Motor neuron (in vitro differentiated cells): Measurements from ENCODE around the gene GALK2. TPM values are rescaled to one million over a fixed set of nuclear protein-coding genes. Genes with fewer than 3 reads are reported as not detected.
A peak's percentile ranks its signal among the peaks of the same experiment; 100 is the strongest.
"Not testable (repeated sequence)": the region's sequence is repeated elsewhere in the genome, so short reads cannot be mapped to it uniquely, and the experiment has no call there.

Experiments used
- ATAC-seq, 8 experiments: fragments of 200-7000 bp; cut with Tn5 transposase; replicated peaks in 6 of 8; 2 replicates each; pipeline ENCODE4 v1.8.0; 2021; ENCODE audit warnings: mild to moderate bottlenecking in 8 of 8, moderate library complexity in 8 of 8
- H3K27ac ChIP-seq, 2 donors: fragments of 250-450 bp; sonication (Bioruptor Pico); 2 replicates each; pipeline ENCODE4 v1.9.0; 2021; ENCODE audit warnings: antibody characterized with exemption in 2 of 2, mild to moderate bottlenecking in 2 of 2, moderate library complexity in 1 of 2
- H3K4me1 ChIP-seq, 2 donors: fragments of 250-450 bp; sonication (Bioruptor Pico); replicated peaks in 1 of 2; 2 replicates each; pipeline ENCODE4 v1.6.1; 2021; ENCODE audit warnings: antibody characterized with exemption in 2 of 2, mild to moderate bottlenecking in 2 of 2, moderate library complexity in 1 of 2
- H3K4me3 ChIP-seq, 5 donors: fragments of 250-450 bp; sonication (Bioruptor Pico); 2 replicates each; pipeline ENCODE4 v1.9.0; 2021; ENCODE audit warnings: antibody characterized with exemption in 5 of 5, mild to moderate bottlenecking in 5 of 5, moderate library complexity in 4 of 5
- WGBS, 10 experiments: fragments of 450-650 bp; shearing (Covaris generic); methylation state at CpG; one replicate each; pipeline ENCODE4 v1.0.0; 2022; 5-methylcytosine and 5-hydroxymethylcytosine counted together
- in situ Hi-C, 9 experiments: fragments of 400-800 bp; cut with MboI; loops; one replicate each; pipeline ENCODE4 v1.15.0; 2021; ENCODE audit warnings: low sequenced_read_pairs in 9 of 9, low pct_unique_long_range_greater_than_20kb in 2 of 9; ENCODE audit not compliant: unreplicated experiment in 9 of 9
- total RNA-seq, 8 experiments: library from RNA; unstranded; fragments of 300-600 nt; gene quantifications; 2 replicates each; pipeline versions ENCODE4 v1.2.3 to v1.2.4, GENCODE V29; 2022

GALK2 gene
- total RNA-seq, 8 experiments from 2014 or later, result 16.5 to 36.3 (median 25.8) TPM

DNA sequence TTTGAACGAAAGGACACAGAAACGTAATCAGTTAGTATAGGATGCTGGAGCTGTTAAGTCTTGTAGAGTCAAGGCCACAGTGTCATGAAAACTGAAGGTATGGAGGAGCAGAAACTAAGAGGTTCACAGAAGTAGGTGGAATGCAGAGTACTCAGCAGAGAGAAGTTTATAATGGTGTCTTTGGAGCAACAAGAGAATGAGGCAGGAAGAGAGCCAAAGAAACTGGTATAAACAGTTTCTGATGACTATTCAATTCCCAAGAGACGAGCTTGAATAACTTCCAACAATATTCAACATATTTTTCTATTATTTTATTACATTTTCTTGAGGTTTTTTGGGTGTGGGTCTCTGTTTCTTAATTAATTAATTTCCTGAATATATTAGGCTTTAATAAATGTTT, 29.6 kb downstream of the GALK2 start:
- in situ Hi-C loops, result loop anchor here in 1 of 9 experiments (25.0 kb wide), 1 partner anchor 337 kb away; no protein-coding TSS in a partner anchor
- H3K27ac ChIP-seq, result no peak overlapping the region
- no peak overlapping the region for H3K4me3 ChIP-seq
- ATAC-seq, result no peak
- H3K4me1 ChIP-seq, result no peaks in the 10 kb centered on the region
- 63 to 100% (median 92%) methylated on average over 1 to 3 of the region's 3 CpGs; no CpG with 5 or more reads in 1 of the 10 experiments for WGBS, 10 experiments

DNA sequence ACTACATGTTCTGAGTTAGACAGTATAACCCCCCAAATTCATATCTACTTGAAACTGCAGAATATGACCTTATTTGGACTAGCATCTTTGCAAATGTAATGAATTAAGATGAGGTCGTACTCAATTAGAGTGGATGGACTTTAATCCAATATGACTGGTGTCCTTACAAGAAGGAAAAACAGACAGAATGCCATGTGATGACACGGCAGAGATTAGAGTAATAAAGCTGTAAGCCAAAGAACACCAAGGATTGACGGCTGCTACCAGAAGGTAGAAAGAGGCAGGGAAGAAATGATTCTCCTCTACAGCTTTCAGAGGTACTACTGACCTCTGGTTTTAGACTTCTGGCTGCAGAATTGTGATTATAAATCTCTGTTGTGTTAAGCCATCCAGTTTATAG, 30.3 kb downstream of the GALK2 start:
- in situ Hi-C loops, result loop anchor here in 1 of 9 experiments (25.0 kb wide), 1 partner anchor 338 kb away; no protein-coding TSS in a partner anchor
- 73 to 100% (median 94%) methylated on average over 1 to 3 of the region's 3 CpGs for WGBS, 10 experiments
- Histone ChIP-seq H3K4me3 (no peak overlapping the region), H3K27ac (no peak overlapping the region), H3K4me1 (no peaks in the 10 kb centered on the region)
- ATAC-seq, result no peak

- H3K4me1 ChIP-seq, H3K27ac ChIP-seq, H3K4me3 ChIP-seq, ATAC-seq: not testable (repeated sequence)
- in situ Hi-C loops, result loop anchor here in 1 of 9 experiments (25.0 kb wide), 1 partner anchor 346 kb away; no protein-coding TSS in a partner anchor
These were observed 38.1 kb downstream of the GALK2 start for GRCh38 chr15:49208102-49208501.

DNA sequence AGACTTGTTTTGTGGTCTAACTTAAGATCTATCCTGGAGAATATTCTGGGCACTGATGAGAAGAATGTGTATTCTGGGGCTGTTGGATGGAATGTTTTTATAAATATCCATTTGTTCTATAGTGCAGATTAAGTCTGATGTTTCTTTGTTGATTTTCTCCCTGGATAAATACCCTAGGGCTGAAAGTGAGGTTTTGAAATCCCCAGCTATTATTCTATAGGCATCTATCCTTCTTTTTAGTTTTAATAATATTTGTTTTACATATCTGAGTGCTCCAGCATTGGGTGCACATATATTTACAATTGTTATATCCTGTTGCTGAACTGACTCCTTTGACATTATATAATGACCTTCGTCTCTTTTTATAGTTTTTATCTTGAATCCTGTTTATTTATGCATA, 42.9 kb downstream of the GALK2 start:
- WGBS, 10 experiments, result 40 to 100% (median 100%) methylated on average over 1 of the region's 1 CpG; no CpG with 5 or more reads in 1 of the 10 experiments
- no peaks in the 10 kb centered on the region for H3K4me1 ChIP-seq
- in situ Hi-C loops, result loop anchor here in 1 of 9 experiments (25.0 kb wide), 1 partner anchor 351 kb away; no protein-coding TSS in a partner anchor

DNA sequence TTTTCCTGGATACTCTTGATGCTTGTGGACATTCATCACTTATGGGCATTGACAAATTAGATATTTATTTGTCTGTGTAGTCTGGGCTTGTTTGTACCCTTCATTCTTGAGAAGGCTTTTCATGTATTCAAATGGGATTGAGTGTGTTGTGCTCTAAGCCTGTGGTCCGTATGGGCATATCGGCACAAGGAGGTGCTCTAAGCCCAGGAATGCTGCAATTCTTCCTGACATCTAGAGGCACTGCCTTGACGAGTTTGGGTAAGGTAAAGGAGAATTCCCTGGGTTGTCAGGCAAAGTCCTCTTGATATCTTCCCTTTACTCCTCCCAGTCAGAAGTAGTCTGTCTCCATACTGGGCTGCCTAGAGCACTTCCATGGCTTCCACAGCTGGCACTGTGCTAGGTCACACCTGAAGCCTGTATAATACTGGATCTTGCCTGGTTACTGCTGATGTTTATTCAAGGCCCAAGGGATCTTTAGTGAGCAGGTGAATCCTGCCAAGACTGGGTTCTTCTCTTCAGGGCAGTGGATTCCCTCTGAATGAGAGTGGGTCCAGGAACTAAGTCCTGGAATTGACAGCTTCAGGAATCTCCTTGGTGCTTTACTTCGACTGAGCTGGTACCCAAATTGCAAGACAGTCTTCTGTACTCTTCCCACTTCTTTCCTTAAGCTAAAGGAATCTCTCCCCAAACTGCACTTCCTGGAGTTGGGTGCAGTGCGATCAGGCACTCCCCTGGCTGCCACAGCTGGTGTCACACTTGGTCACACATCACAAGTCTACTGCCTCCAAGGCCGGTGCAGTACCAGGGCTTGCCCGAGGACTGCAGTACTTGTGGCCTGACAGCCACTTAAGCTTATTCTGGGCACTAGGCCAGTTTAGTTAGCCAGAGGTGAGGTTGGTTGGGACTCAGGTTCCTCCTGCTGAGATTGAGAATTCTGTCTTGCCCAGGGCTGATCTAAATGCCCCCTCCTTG, 46.0 kb downstream of the GALK2 start:
- 60 to 100% (median 77%) methylated on average over 1 to 4 of the region's 7 CpGs; no CpG with 5 or more reads in 3 of the 10 experiments for WGBS, 10 experiments
- peak in 3 of 8 experiments; percentile 40 to 55 (median 53) for ATAC-seq
- no peak overlapping the region for H3K27ac ChIP-seq
- H3K4me3 ChIP-seq, result no peak overlapping the region
- in situ Hi-C loops, result loop anchor here in 1 of 9 experiments (25.0 kb wide), 1 partner anchor 354 kb away; no protein-coding TSS in a partner anchor
- H3K4me1 ChIP-seq, result no peaks in the 10 kb centered on the region

More for the DNA sequence above, 42.9 kb downstream of the GALK2 start:
- Histone ChIP-seq H3K27ac (no peak overlapping the region), H3K4me3 (no peak overlapping the region)
- peak in 1 of 8 experiments; percentile 59 for ATAC-seq

DNA sequence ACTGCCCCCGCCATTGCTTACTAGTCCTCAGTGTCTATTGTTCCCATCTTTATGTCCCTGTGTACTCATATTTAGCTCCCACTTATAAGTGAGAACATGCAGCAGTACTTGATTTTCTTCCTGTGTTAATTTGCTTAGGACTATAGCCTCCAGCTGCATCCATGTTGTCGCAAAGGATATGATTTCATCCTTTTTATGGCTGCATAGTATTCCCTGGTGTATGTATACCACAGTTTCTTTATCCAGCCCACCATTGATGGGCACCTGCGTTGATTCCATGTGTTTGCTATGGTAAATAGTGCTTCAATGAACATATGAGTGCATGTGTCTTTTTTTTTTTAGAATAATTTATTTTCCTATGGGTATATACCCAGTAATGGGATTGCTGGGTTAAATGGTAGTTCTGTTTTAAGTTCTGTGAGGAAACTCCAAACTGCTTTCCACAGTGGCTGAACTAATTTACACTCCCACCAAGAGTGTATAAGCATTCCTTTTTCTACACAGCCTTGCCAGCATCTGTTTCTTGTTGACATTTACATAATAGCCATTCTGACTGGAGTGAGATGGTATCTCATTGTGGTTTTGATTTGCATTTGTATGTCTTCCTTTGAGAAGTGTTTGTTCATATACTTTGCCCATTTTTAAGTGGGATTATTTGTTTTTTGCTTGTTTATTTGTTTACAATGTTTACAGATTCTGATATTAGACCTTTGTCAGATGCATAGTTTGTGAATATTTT, 53.7 kb downstream of the GALK2 start:
- in situ Hi-C loops, result loop anchor here in 1 of 9 experiments (25.0 kb wide), 1 partner anchor 361 kb away; no protein-coding TSS in a partner anchor
- H3K4me1 ChIP-seq, result no peaks in the 10 kb centered on the region
- WGBS, 10 experiments, result 40 to 100% (median 83%) methylated on average over 1 to 3 of the region's 3 CpGs; no CpG with 5 or more reads in 1 of the 10 experiments
- no peak overlapping the region for H3K4me3 ChIP-seq
- H3K27ac ChIP-seq, result no peak overlapping the region
- ATAC-seq, result peak in 4 of 8 experiments; percentile 30 to 86 (median 80)

DNA sequence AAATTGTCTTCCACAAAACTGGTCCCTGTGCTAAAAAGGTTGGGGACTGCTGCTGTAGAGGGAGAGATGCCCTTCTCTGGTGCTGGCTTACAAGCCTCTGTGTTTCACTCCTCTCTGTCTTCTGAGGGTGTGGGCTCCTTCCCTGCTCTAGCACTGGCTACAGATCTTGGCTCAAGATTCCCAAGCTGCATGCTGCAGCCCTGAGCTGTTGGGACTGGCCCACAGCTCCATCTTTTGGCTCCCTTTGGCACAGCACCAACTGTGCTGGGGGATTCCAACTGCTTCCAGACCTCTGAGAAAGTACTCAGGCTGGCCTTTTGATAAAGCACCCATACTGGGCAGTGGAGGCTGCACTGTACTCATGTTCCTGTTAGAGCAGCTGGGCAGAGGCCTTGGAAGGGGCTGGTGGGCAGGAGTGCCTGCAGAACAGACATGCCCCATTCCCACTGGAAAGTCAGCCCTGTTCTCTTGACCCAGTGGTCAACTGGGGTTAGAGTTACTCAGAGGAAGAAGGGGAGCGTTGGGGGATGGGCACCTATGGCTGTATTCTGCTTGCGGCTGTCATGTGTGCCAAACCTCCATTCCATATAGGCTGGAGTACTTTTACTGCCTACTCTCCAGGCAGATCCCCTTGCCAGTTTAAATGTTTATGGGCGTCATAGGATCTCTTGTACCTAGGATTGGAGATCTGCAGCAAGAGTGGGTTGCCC, 55.7 kb downstream of the GALK2 start:
- peak in 5 of 8 experiments; percentile 53 to 98 (median 92) for ATAC-seq
- Histone ChIP-seq H3K27ac (no peak overlapping the region), H3K4me1 (no peaks in the 10 kb centered on the region), H3K4me3 (no peak overlapping the region)
- 94 to 100% (median 94%) methylated on average over 1 to 3 of the region's 3 CpGs; no CpG with 5 or more reads in 7 of the 10 experiments for WGBS, 10 experiments
- in situ Hi-C loops, result loop anchor here in 4 of 9 experiments (25.0 kb wide), 3 partner anchors 187 to 912 kb away; partner anchors contain the start of gene FGF7 (in 2 of the 4)

DNA sequence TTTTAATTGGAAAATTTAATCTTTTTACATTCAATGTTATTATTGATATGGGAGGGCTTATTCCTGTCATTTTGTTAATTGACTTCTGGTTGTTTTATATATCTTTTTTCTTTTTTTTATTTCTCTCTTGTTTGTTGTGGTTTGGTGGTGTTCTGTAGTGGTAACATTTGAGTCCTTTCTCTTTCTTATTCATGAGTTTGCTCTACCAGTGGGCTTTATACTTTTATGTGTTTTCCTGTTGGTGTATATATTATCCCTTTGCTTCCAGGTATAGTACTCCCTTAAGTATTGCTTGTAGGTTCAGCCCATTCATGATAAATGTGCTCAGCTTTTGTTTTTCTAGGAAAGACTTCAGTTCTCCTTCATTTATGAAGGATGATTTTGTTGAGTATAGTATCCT, 57.6 kb downstream of the GALK2 start:
- ATAC-seq, result no peak
- Histone ChIP-seq H3K27ac (no peak overlapping the region), H3K4me1 (no peaks in the 10 kb centered on the region), H3K4me3 (no peak overlapping the region)
- in situ Hi-C loops, result loop anchor here in 4 of 9 experiments (25.0 kb wide), 3 partner anchors 185 to 910 kb away; partner anchors contain the start of gene FGF7 (in 2 of the 4)

DNA sequence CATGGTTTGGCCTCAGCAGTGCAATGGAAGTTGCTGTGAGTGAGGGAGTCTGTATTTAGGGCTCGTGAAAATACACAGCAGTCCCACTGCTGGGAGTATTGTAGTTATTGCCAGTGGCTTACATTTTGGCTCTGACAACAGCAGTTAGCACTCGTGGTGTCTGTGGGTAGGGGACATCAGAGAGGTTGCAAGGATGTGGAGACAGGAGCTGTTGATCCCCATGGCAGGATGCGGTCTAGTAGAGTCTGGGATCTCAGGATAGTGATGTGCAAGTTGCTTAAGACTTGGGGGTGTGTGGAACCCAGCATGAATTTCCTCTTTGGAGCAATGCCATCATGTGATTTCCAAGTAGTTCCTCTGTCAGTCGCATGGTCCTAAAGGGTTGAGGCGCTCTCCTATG, 59.9 kb downstream of the GALK2 start:
- Histone ChIP-seq H3K27ac (no peak overlapping the region), H3K4me3 (no peak overlapping the region), H3K4me1 (no peaks in the 10 kb centered on the region)
- in situ Hi-C loops, result loop anchor here in 4 of 9 experiments (25.0 kb wide), 3 partner anchors 182 to 907 kb away; partner anchors contain the start of gene FGF7 (in 2 of the 4)
- WGBS, 10 experiments, result 92 to 100% (median 100%) methylated on average over 1 to 5 of the region's 5 CpGs; no CpG with 5 or more reads in 2 of the 10 experiments
- ATAC-seq, result no peak

DNA sequence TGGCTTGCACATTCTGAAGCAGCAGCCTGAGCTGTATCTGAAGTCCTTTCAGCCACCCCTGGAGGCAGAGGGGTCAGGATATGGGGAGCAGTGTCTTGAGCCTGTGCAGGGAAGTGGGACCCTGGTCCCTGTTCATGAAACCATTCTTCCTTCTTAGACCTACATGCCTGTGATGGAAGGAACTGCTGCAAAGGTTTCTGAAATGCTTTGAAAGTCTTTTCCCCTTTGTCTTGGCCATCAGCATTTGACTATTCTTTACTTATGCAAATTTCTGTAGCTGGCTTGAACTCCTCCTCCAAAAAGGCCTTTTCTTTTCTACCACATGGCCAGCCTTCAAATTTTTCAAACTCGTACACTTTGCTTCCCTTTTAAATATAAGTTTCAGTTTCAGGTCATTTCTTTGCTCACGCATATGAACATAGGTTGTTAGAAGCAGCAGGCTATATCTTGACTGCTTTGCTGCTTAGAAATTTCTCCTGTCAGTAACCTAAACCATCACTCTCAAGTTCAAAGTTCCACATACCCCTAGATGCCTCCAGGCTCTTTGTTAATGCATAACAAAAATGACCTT, 62.3 kb downstream of the GALK2 start:
- in situ Hi-C loops, result loop anchor here in 4 of 9 experiments (25.0 kb wide), 3 partner anchors 180 to 905 kb away; partner anchors contain the start of gene FGF7 (in 2 of the 4)
- ATAC-seq, result no peak
- Histone ChIP-seq H3K27ac (no peak overlapping the region), H3K4me1 (peaks cover 0 to 5% of the 10 kb centered on the region in 2 donors), H3K4me3 (no peak overlapping the region)
- 20 to 100% (median 68%) methylated on average over 1 to 2 of the region's 2 CpGs for WGBS, 10 experiments

- 10 to 100% (median 33%) methylated on average over 1 to 3 of the region's 3 CpGs; no CpG with 5 or more reads in 1 of the 10 experiments for WGBS, 10 experiments
- peak; percentile 58 to 92 (median 81) for ATAC-seq
- no peak overlapping the region for H3K4me3 ChIP-seq
- H3K4me1 ChIP-seq, result peaks cover 0 to 5% of the 10 kb centered on the region in 2 donors
- in situ Hi-C loops, result loop anchor here in 4 of 9 experiments (25.0 kb wide), 3 partner anchors 177 to 902 kb away; partner anchors contain the start of gene FGF7 (in 2 of the 4)
- H3K27ac ChIP-seq, result no peak overlapping the region
These were observed 65.5 kb downstream of the GALK2 start for GRCh38 chr15:49235446-49236124.
